GM12878 (cell line): ENCODE results near the gene EXOSC10. TPM values are rescaled to one million over a fixed set of nuclear protein-coding genes. Genes with fewer than 3 reads are reported as not detected.

ENCODE experiments used
- ATAC-seq: fragments of 200-7000 bp; cut with Tn5 transposase; 3 replicates; pipeline ENCODE4 v1.9.1; 2020; ENCODE audit warnings: mild to moderate bottlenecking, moderate library complexity
- BruUV-seq: library from RNA; stranded (reverse); fragments of 400-500 nt; replicated peaks from 2 replicates; lab custom pipeline; 2021; lab: Mats Ljungman, UMichigan
- CTCF ChIA-PET: fragments of 300-600 bp; sonication (Branson Sonifier 250); formaldehyde crosslinking; extraction: SDS; loops from one replicate; lab custom pipeline; 2021; ENCODE audit warnings: inconsistent platforms; lab: Yijun Ruan, JAX
- POLR2A ChIA-PET: fragments of 350-600 bp; formaldehyde crosslinking; extraction: SDS; loops from one replicate; lab custom pipeline; 2021; ENCODE audit warnings: inconsistent platforms; lab: Charles Lee
- RAD21 ChIA-PET: fragments of 300-600 bp; sonication (Branson Sonifier 250); formaldehyde crosslinking; loops from one replicate; lab custom pipeline; 2023; ENCODE audit warnings: antibody characterized with exemption; ENCODE audit not compliant: unreplicated experiment; lab: Charles Lee
- SMC1A ChIA-PET: fragments of 300-600 bp; sonication (Branson Sonifier 250); formaldehyde crosslinking; loops from one replicate; lab custom pipeline; 2023; ENCODE audit not compliant: unreplicated experiment, uncharacterized antibody; lab: Charles Lee
- DNase-seq: peaks from one replicate; pipeline ENCODE4 v3.0.0-alpha.2; 2011; ENCODE audit warnings: low read depth, low spot score
- FAIRE-seq: peaks from 3 replicates; lab custom pipeline; 2011; peaks lifted over from hg19 to GRCh38; lab: Jason Lieb, UNC
- H2AFZ ChIP-seq: 2 replicates; pipeline ENCODE4 v1.6.0; 2011; ENCODE audit warnings: low read depth, low read length, control low read depth; ENCODE audit not compliant: control insufficient read depth
- H3K27ac ChIP-seq: 2 replicates; pipeline ENCODE4 v1.5.1; 2011; ENCODE audit warnings: control low read depth; ENCODE audit not compliant: control insufficient read depth, insufficient read depth
- H3K27me3 ChIP-seq, 2 experiments: replicated peaks in 1 of 2; 2 replicates each; pipeline versions ENCODE4 v1.6.0 to v1.6.1; 2011; ENCODE audit warnings: low read length in 1 of 2; ENCODE audit not compliant: control insufficient read depth in 2 of 2, insufficient read depth in 2 of 2
- H3K36me3 ChIP-seq, 2 experiments: 2 replicates each; pipeline ENCODE4 v1.5.1; 2011; ENCODE audit warnings: low read length in 1 of 2; ENCODE audit not compliant: control insufficient read depth in 2 of 2, insufficient read depth in 2 of 2
- H3K4me1 ChIP-seq: 2 replicates; pipeline ENCODE4 v1.6.1; 2011; ENCODE audit warnings: mild to moderate bottlenecking, low read length, moderate library complexity, mixed read lengths; ENCODE audit not compliant: control insufficient read depth, insufficient read depth
- H3K4me2 ChIP-seq: 2 replicates; pipeline ENCODE4 v1.6.0; 2011; ENCODE audit warnings: control low read depth; ENCODE audit not compliant: control insufficient read depth, insufficient read depth
- H3K4me3 ChIP-seq: fragments of 200-600 bp; sonication (generic); 2 replicates; pipeline ENCODE4 v1.5.1; 2016
- H3K79me2 ChIP-seq: 2 replicates; pipeline ENCODE4 v1.6.0; 2011; ENCODE audit warnings: low read length; ENCODE audit not compliant: control insufficient read depth, insufficient read depth
- H3K9ac ChIP-seq: 2 replicates; pipeline ENCODE4 v1.8.0; 2011; ENCODE audit warnings: low read length, control low read depth, mixed read lengths; ENCODE audit not compliant: control insufficient read depth, insufficient read depth
- H3K9me3 ChIP-seq: replicated peaks from 3 replicates; pipeline ENCODE4 v1.5.1; 2011; ENCODE audit warnings: mild to moderate bottlenecking, low read length; ENCODE audit not compliant: control insufficient read depth, insufficient read depth
- H4K20me1 ChIP-seq: 2 replicates; pipeline ENCODE4 v1.6.0; 2011; ENCODE audit not compliant: control insufficient read depth, insufficient read depth
- BRCA1 ChIP-seq: IDR thresholded peaks from 2 replicates; pipeline ENCODE4 v1.6.1; 2011; ENCODE audit warnings: low read depth, low read length, improper control_type of control experiment
- CBX5 ChIP-seq: sonication (generic); IDR thresholded peaks from 2 replicates; pipeline ENCODE4 v1.6.1; 2016; ENCODE audit warnings: low read depth, moderate library complexity, mild to moderate bottlenecking, inconsistent platforms
- CEBPB ChIP-seq, 2 experiments: fragments of 150-350 bp in 1 of 2; IDR thresholded peaks; 2 replicates each; pipeline ENCODE4 v1.6.1; 2012 to 2014; ENCODE audit warnings: low read depth in 2 of 2, low read length in 2 of 2, borderline replicate concordance in 1 of 2, inconsistent platforms in 1 of 2
- IKZF2 ChIP-seq, 2 experiments: fragments of 450-650 bp; IDR thresholded peaks; 2 replicates each; pipeline ENCODE4 v1.6.1; 2017; ENCODE audit warnings: mild to moderate bottlenecking in 2 of 2, moderate library complexity in 2 of 2
- KLF5 ChIP-seq: fragments of 450-650 bp; IDR thresholded peaks from 2 replicates; pipeline ENCODE4 v1.6.1; 2014; ENCODE audit warnings: mild to moderate bottlenecking; ENCODE audit not compliant: partially characterized antibody
- PML ChIP-seq: IDR thresholded peaks from 2 replicates; pipeline ENCODE4 v1.6.1; 2012; ENCODE audit warnings: low read length, inconsistent platforms
- RFX5 ChIP-seq: IDR thresholded peaks from 2 replicates; pipeline ENCODE4 v1.6.1; 2011; ENCODE audit warnings: low read depth, low read length, improper control_type of control experiment
- ZNF622 ChIP-seq: fragments of 450-650 bp; IDR thresholded peaks from 2 replicates; pipeline ENCODE4 v1.6.1; 2017; ENCODE audit warnings: mild to moderate bottlenecking, inconsistent platforms
- ZSCAN29 ChIP-seq: fragments of 450-650 bp; IDR thresholded peaks from 2 replicates; pipeline ENCODE4 v1.6.1; 2017; ENCODE audit warnings: mild to moderate bottlenecking, moderate library complexity
- WGBS: methylation state at CpG from one replicate; pipeline ENCODE4 v1.1.6; 2016; ENCODE audit warnings: low lambda C conversion rate; ENCODE audit not compliant: insufficient replicate concordance, insufficient coverage; ENCODE audit errors: missing lambda C conversion rate; 5-methylcytosine and 5-hydroxymethylcytosine counted together
- in situ Hi-C: fragments of 300-500 bp; cut with MboI; formaldehyde crosslinking; loops from 9 replicates; pipeline ENCODE4 v1.14.3; 2018; ENCODE audit warnings: mixed read lengths
- intact Hi-C: fragments of 100-400 bp; cut with micrococcal nuclease; formaldehyde crosslinking; loops from one replicate; pipeline ENCODE4 v1.14.2; 2022; ENCODE audit not compliant: unreplicated experiment
- polyA plus RNA-seq, 11 experiments: library from polyadenylated mRNA; depleted of rRNA in 4 of 11; unstranded in 6 of 11; stranded (reverse) in 5 of 11; fragments of >200 nt; fragmentation: Nextera tagmentation in 4 of 11; fragmentation: Illumina TruSeq in 1 of 11; extraction: Ambion mirVana in 4 of 11; extraction: Trizol in 1 of 11; gene quantifications; 1 replicate in 1 of 11; 2 replicates in 10 of 11; pipeline versions ENCODE4 v1.2.1 to v1.2.3, GENCODE V29; 2011 to 2016; ENCODE audit warnings: inconsistent platforms in 2 of 11, missing spikeins in 2 of 11, low read depth in 1 of 11
- total RNA-seq, 4 experiments: library from RNA; depleted of rRNA in 3 of 4; stranded (reverse); fragments of >200 nt in 3 of 4; fragmentation: Illumina TruSeq in 1 of 4; extraction: Trizol in 1 of 4; gene quantifications; 2 replicates each; pipeline versions ENCODE4 v1.2.1 to v1.2.3, GENCODE V29; 2013 to 2021
- TF ChIP-seq, protein P1 (sequence below): IDR thresholded peaks from 2 replicates; pipeline ENCODE4 v1.6.1; 2011; ENCODE audit warnings: borderline replicate concordance, low read depth, mild to moderate bottlenecking, moderate library complexity, low read length; ENCODE audit not compliant: insufficient read depth, poor library complexity, severe bottlenecking
- TF ChIP-seq, protein P2 (sequence below): fragments of 450-650 bp; IDR thresholded peaks from 2 replicates; pipeline ENCODE4 v1.6.1; 2017; ENCODE audit warnings: mild to moderate bottlenecking
- TF ChIP-seq, protein P3 (sequence below): IDR thresholded peaks from 2 replicates; pipeline ENCODE4 v1.6.1; 2011; ENCODE audit warnings: low read depth, low read length, improper control_type of control experiment, borderline replicate concordance

Gene EXOSC10
- total and polyA plus RNA-seq, 10 of the 15 experiments (the other 5 are each of a cell fraction or from before 2014, with no cell fraction given), result 16.2 to 86.5 (median 66.4) TPM

DNA sequence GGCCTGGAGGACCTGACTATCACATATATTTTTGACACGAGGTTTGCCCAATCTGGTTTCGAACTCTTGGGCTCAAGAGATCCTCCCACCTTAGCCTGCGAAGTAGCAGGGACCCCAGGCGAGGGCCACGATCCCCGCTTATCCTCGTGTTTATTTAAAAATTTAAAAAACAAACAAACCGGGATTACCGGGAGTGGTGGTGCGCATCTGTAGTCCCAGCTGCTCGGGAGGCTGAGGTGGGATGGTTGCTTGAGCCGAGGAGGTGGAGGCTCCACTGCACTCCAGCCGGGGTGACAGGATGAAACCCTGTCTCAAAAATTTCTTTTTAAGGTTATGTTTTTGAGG is 452 bp upstream of the EXOSC10 start:
- Histone ChIP-seq H3K4me2 (peak overlapping the region; percentile 56), H4K20me1 (no peaks in the 10 kb centered on the region), H3K27me3 (no peaks in the 10 kb centered on the region), H3K4me1 (peaks cover 4% of the 10 kb centered on the region; the same call in 1 of the 2 replicates), H3K4me3 (peak overlapping the region; percentile 92; the same call in 1 of the 2 replicates), H3K9ac (peak overlapping the region; percentile 92), H3K27ac (peak overlapping the region; percentile 88), H3K36me3 (peaks cover 0 to 2% of the 10 kb centered on the region in 2 experiments; a peak in 3 of 4 replicates), H2AFZ (peak overlapping the region; percentile 97), H3K79me2 (peaks cover 18% of the 10 kb centered on the region), H3K9me3 (no peaks in the 10 kb centered on the region)
- BruUV-seq, result TSS peak; percentile 97
- ChIA-PET CTCF (interaction anchor here (3.1 kb wide), 1 partner anchor 62 kb away, joined by 19 read pairs; no protein-coding TSS in a partner anchor), SMC1A (interaction anchor here (1.7 to 2.9 kb wide), 4 partner anchors 9 to 62 kb away, joined by 4 to 17 read pairs (median 14); no protein-coding TSS in a partner anchor), RAD21 (interaction anchor here (2.3 kb wide), 1 partner anchor 62 kb away, joined by 15 read pairs; no protein-coding TSS in a partner anchor), POLR2A (interaction anchor here (1.0 kb wide), 1 partner anchor 129 kb away, joined by 3 read pairs; no protein-coding TSS in a partner anchor)
- DNase-seq, result no peak
- no peak for FAIRE-seq
- TF ChIP-seq PML, result 0 out of 2 replicates have a peak, but pooled peaks have one; percentile 10
- no peak for TF ChIP-seq BRCA1
- in situ Hi-C loops, result no loop called here
- no peak for ATAC-seq
- WGBS, result 67% methylated on average over 13 of the region's 13 CpGs
- intact Hi-C loops, result no loop called here

DNA sequence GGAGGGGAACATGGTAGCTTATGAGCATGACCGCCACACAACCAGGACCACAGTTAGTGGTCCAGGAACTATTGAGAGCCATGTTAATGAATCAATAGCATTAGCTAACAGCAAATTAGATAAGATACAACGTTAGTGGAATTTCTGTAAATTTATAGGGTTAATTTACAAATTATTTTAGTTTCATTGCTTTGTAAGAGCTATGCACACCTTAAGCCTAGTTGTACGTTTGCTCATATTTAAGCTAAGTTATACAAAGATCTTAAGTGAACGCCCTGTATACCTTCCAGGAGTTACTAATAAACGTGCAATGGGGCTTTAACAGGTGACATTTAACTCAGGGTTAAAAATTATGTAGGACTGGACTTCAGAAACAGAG is 749 bp downstream of the EXOSC10 start:
- DNase-seq, result no peak
- Histone ChIP-seq H3K4me2 (peak overlapping the region; percentile 58), H3K9me3 (no peaks in the 10 kb centered on the region), H3K79me2 (peaks cover 18% of the 10 kb centered on the region), H2AFZ (peak overlapping the region; percentile 97), H3K9ac (peak overlapping the region; percentile 92), H3K27me3 (no peaks in the 10 kb centered on the region), H3K4me1 (peaks cover 4% of the 10 kb centered on the region; the same call in 1 of the 2 replicates), H3K4me3 (peak overlapping the region; percentile 92), H4K20me1 (no peaks in the 10 kb centered on the region), H3K36me3 (peaks cover 0 to 7% of the 10 kb centered on the region in 2 experiments; a peak in 3 of 4 replicates), H3K27ac (peak overlapping the region; percentile 88)
- no peak for FAIRE-seq
- intact Hi-C loops (loop anchor here (1.0 kb wide), 1 partner anchor 39 kb away; the partner anchor contains the start of gene SRM), in situ Hi-C loops (no loop called here)
- BruUV-seq, result no TSS peak
- POLR2A ChIA-PET, result interaction anchor here (0.8 to 1.5 kb wide), 5 partner anchors 12 to 87 kb away, joined by 3 to 5 read pairs (median 3); partner anchors contain the start of gene TARDBP
- ATAC-seq, result no peak
- CTCF ChIA-PET, result interaction anchor here (0.7 to 3.1 kb wide), 5 partner anchors 11 to 157 kb away, joined by 3 to 19 read pairs (median 4); no protein-coding TSS in a partner anchor
- SMC1A ChIA-PET, result interaction anchor here (0.7 to 2.9 kb wide), 12 partner anchors 10 to 182 kb away, joined by 3 to 17 read pairs (median 5); partner anchors contain the start of gene TARDBP
- RAD21 ChIA-PET, result interaction anchor here (0.6 to 2.3 kb wide), 5 partner anchors 9 to 544 kb away, joined by 3 to 15 read pairs (median 3); no protein-coding TSS in a partner anchor
- 6% methylated on average over 5 of the region's 5 CpGs for WGBS
- TF ChIP-seq CEBPB (IDR thresholded peaks at IDR 0.05; ENCODE audit: borderline replicate concordance in 1 of 2, low read depth in 2 of 2, low read length in 2 of 2), result no peak
- TF ChIP-seq, protein P1, sequence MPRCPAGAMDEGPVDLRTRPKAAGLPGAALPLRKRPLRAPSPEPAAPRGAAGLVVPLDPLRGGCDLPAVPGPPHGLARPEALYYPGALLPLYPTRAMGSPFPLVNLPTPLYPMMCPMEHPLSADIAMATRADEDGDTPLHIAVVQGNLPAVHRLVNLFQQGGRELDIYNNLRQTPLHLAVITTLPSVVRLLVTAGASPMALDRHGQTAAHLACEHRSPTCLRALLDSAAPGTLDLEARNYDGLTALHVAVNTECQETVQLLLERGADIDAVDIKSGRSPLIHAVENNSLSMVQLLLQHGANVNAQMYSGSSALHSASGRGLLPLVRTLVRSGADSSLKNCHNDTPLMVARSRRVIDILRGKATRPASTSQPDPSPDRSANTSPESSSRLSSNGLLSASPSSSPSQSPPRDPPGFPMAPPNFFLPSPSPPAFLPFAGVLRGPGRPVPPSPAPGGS, result no peak
- TF ChIP-seq, protein P2, sequence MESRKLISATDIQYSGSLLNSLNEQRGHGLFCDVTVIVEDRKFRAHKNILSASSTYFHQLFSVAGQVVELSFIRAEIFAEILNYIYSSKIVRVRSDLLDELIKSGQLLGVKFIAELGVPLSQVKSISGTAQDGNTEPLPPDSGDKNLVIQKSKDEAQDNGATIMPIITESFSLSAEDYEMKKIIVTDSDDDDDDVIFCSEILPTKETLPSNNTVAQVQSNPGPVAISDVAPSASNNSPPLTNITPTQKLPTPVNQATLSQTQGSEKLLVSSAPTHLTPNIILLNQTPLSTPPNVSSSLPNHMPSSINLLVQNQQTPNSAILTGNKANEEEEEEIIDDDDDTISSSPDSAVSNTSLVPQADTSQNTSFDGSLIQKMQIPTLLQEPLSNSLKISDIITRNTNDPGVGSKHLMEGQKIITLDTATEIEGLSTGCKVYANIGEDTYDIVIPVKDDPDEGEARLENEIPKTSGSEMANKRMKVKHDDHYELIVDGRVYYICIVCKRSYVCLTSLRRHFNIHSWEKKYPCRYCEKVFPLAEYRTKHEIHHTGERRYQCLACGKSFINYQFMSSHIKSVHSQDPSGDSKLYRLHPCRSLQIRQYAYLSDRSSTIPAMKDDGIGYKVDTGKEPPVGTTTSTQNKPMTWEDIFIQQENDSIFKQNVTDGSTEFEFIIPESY, result no peak
- no peak for TF ChIP-seq RFX5
- no peak for TF ChIP-seq KLF5
- no peak for TF ChIP-seq IKZF2 (IDR thresholded peaks at IDR 0.05)
- no peak for TF ChIP-seq CBX5
- TF ChIP-seq, protein P3, sequence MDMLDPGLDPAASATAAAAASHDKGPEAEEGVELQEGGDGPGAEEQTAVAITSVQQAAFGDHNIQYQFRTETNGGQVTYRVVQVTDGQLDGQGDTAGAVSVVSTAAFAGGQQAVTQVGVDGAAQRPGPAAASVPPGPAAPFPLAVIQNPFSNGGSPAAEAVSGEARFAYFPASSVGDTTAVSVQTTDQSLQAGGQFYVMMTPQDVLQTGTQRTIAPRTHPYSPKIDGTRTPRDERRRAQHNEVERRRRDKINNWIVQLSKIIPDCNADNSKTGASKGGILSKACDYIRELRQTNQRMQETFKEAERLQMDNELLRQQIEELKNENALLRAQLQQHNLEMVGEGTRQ, result no peak
- TF ChIP-seq ZNF622, result no peak
- TF ChIP-seq ZSCAN29, result no peak
